NCI-H748 treated with DMSO at 0.1 percent for 48 hours (cell line): ENCODE results near the gene RPS10.
"Not testable (repeated sequence)": the region's sequence is repeated elsewhere in the genome, so short reads cannot be mapped to it uniquely, and the experiment has no call there.

ENCODE experiments used
- DNase-seq: peaks from one replicate; lab custom pipeline; 2025; lab: John Stamatoyannopoulos, UW

Gene RPS10

DNA sequence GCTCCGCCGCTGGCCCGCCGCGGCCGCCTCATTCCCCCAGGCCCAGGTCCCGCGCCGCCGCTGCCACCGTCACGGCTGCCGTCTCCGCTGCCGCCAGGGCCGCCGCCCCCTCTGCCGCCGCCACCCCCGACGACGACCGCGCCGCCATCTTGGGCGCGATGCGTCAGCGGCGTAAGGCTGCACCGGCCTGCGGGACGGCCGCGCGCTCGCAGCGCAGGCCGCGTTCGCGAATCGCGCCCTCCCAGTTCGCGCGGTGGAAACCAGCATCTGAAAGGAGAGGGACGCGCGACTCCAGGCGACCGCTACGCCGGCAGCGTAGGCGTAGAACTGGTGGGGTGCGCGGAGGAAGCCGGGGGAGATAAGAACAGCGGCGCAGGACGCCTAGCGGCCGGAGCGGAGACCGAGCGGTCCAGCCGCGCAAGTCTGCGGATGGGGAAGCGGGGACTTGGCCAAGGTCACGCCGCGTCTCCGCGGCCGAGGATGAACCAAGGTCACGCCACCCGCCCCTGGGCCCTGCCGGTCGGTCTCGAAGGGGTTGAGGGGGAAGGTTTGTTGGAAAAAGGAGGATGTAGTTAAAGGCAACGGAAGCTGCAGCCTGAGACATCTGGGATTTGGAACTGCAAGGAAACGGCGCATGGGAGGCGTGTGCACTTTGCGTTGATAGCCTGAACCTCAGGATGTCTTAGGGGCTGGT is 33.2 kb downstream of the RPS10 start, which contains the start of gene NUDT3:
Gene NUDT3, minus strand, starts transcription at position 173 of the 694 bp plus-strand sequence. CDS start 307 bp downstream, outside the sequence.
- peak; percentile 91 for DNase-seq

DNA sequence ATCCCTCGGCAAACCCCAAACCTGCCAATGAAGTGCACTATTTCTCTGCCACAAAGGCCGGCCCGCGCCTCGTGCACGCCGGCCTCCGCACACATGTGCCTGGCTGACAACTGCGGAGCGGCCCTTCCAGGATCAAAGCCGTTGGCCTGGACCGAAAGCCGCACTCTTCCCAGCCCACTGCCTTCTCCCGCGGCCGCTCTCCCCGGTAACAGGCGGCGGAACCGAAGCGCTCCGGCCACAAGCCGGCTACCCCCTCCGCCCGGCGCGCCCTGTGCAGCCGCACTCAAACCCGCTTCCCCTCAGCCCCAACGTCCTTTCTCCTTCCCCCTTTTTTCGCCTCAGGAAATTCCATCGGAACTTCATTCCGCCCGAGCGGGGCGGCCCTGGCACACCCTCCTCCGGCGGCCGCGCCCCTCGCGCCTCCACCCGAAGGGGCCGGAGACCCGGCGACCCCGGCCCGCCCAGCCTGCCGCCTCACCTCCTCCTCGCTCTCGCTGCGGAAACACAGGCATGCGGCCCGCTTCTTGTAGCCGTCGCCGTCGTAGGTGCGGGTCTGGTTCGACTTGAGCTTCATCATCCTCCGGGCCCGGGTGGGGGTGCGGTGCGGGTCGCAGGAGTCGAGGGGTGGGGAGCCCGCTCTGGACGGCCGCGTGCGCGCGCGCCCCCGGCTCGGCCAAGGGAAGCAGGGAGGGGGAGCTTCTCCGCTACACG is 33.9 kb downstream of the RPS10 start:
- peak; percentile 41 for DNase-seq

DNA sequence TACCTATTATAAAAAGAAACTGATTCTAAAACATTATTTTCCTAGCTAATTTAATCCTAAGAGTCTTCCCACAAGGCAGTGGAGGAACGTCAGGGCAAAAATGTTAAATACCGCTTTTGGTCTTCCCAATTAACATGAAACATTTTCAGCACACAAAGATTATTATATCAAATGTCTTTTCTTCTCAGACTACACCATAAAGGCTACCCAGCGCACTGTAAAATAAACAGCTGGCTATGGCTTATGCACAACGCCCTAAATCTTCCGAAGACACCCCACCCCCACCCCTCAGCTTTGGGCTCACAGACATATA is 34.4 kb downstream of the RPS10 start:
- no peak for DNase-seq

DNA sequence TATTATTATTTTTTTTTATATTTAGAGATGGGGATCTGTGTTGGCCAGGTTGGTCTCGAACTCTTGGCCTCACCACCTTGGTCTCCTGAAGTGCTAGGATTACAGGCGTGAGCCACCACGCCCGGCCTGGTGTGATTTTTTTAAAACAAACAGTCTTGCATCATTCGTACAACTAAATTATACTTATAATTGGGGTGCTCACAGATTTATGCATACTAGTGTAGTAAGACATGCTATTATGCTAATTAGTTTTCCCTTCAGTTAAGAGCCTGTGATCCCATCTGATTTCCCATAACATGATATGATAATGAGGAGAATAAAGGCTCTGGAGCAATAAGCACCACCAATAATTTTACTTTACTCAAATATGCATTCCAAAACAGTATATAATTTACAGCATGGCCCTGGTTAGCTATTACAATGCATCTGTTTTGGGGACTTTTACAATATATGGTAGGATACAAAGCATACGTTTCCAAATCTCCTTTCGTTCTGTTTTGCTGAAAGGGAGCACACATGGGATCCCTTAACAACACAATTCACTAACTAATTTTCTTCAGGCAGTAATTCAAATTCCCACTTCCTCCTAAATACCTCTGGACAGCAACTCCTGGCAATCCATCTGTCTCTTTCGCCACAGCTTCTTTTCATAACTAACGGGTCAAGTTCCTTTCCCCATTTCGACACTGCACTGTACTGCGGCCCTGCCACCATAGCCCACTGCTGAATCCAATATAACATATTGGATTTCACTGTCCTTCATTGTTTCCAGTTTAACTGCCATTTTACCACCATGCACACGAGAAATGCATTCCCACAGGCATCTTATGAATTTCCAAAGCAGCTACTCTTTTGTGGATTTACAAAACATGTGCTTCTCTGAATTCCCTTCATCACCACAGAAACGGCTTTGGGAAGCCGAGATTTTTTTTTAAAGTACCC is 35.1 kb downstream of the RPS10 start:
- DNase-seq: peak; percentile 38

DNA sequence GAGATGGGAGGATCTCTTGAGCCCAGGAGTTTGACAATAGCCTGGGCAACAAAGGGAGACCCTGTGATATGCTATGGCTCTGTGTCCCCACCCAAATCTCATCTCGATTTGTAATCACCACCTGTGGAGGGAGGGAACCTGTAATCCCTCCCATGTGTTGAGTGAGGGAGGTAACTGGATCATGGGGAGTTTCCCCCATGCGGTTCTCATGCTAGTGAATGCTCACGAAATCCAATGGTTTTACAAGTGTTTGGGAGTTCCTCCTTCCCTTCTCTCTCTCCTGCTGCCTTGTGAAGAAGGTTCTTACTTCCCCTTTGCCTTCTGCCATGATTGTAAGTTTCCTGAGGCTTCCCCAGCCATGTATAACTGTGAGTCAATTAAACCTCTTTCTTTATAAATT is 36.8 kb downstream of the RPS10 start:
- DNase-seq: no peak

DNA sequence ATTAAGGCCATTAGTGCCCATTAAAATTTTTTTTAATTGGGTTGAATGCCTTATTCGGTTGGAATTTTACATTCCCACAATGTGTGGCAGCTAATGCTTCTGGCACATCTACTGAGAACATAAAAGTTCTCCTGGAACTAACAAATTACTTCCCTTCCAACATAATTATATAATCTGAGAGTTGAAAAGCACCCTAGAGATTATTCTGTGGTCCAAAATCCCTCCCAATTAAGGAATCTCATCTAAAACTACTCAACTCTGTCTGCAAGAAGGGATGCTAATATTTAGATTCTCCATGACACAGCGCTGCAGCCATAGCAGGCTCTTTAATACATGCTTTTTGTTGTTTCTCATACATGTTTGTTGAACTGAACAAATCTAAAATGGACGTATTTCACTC is 37.4 kb downstream of the RPS10 start:
- DNase-seq: no peak

DNA sequence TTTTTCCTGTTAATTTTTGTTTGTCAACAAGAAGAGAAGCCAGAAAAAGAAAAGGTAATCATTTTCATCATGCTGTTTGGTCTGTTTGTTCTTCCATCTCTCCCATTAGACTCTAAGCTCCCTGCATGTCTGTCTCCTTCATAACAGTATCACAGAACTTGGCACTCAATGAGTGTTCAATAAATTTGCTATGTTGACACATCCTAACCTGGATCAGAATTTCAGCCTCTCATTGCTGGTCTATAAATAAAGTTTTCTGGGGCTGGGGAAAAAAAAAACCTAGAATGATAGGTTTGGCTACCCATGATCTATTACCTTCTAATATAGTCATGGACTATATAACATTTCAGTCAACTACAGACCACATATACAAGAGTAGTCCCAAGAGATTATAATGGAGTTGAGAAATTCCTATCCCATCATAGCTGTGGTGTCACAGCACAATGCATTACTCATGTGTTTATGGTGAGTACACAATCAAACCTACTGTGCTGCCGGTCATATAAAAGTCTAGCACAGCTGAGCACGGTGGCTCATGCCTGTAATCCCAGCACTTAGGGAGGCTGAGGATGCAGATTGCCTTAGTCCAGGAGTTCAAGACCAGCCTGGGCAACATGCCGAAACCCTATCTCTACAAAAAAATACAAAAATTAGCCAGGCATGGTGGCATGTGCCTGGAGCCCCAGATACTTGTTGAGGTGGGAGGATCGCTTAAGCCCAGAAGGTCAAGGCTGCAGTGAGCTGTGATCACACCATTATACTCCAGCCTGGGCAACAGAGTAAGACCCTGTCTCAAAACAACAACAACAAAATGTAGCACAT is 39.3 kb downstream of the RPS10 start:
- no peak for DNase-seq

DNA sequence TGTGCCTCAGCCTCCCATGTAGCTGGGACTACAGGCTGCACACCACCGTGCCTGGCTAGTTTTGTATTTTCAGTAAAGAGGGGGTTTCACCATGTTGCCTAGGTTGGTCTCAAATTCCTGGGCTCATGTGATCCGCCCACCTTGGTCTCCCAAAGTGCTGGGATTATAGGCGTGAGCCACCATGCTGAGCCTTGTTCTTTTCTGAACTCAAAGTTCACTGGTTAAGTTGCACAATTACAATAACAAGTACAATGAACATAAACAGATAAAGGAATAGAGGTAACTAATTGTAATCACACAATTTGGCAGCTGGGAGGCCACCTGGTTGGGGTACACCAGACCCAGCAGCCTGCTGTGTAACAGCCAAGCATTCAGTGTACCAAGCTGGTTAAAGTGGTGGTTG is 40.1 kb downstream of the RPS10 start:
- no peak for DNase-seq

DNA sequence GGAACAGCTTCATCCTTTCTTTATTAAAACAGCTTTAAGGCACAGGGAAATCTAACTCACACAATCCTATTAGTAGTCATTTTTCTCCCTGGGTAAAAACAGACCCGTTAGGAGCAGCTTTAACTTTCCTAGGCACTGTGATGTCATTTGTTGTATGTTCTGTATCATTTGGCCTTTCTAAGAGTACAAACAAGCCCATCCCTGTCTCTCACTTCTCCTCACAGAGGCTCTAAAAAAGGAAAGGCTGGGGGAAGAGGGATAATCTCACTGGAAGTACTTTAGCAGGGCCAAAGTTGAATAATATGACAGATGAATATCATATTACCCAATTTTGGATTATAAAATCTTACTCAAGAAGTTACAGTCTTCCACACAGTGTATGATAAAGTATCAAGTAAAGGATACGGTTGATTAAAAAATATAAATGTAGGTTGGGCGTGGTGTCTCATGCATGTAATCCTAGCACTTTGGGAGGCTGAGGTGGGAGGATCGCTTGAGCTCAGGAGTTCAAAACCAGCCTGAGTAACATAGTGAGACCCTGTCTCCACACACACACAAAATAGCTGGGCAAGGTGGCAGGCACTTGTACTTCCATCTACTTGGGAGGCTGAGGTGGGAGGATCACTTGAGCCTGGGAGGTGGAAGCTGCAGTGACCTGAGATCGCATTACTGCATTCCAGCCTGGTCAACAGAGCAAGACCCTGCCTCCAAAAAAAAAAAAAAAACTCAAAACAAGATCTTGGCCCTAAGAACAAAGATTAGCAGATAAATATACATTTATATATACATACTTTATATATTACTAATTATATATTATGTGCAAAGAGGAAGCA is 41.3 kb downstream of the RPS10 start:
- DNase-seq: no peak

DNA sequence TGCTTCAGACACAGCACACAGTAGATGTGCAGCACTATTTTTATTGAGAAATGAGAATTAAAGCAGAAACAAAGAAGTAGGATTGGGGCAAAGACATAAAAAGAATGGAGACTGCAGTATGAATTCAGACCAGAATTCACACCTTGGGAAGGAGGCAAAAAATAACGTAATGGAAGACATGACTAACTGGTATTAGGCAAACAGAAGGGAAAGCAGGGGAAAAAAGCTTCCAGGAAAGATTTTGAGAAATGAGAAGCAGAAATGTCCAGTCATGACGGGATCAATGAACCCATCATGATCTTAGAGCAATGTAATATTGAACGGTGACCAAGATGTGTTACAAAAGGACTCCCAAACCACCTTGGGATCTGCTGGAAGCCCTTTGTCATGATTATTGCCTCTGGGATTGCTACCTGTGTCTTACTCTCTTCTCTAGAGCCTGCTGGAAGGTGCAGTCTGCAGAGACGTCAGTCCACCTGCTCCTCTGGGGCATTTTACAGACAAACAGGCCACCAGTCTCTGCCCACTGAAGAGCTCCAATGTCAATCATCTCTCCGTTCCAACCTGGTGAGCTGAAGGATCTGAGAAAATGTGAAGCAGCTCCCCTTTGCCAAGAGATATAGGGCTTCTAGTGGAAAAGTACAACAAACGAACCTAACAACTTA is 42.1 kb downstream of the RPS10 start:
- DNase-seq: no peak

DNA sequence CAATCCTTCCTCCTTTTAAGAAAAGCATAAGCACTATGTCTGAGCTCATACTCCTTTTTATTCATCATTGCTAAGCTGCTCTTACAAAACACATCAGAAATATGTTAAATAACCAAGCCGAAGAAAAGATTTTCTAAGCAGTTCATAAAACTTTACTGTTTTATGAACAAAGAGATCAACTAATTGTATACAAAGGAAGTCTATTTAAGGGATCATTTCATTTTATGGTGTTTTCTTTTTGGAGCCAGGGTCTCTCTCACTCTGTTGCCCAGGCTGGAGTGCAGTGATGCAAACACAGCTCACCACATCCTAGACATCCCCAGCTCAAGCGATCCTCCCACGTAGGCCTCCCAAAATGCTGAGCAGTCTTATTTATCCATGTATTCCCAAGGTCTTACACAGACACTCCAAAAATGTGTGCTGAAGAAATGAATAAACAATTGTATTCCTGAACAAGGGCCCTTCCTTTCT is 42.7 kb downstream of the RPS10 start:
- no peak for DNase-seq

DNA sequence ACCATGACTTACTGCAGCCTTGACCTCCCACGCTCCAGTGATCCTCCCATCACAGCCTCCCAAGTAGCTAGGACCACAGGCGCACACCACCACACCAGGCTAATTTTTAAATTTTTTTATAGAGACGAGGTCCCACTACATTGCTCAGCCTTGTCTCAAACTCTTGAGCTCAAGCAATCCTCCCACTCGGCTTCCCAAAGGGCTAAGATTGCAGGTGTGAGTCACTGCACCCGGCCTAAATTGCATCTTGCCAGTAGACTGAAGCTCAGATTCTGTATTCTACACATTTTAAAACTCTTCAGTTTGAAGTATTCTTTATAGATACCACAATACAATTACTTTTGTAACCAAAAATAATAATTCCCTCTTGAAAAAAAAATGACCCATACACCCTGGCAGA is 44.8 kb downstream of the RPS10 start:
- DNase-seq: no peak

DNA sequence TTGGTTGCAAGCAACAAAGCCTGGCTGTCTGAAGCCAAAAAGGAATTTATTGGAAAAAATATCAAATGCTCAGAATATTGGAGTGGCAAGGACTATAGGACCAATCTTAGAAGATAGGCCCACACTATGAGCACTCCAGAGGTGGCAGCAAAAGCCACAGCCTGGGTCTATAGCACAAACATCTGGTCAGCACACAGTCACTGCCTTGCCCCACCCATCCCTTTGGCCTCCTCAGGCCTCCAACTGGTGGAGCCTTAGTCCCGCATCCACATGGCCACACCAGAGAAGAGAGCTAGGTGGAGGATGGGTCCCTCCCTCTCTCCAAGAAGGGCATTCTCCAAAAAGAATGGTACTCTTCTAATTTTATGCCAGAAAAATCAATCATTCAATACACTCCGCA is 47.4 kb downstream of the RPS10 start:
- DNase-seq: no peak

DNA sequence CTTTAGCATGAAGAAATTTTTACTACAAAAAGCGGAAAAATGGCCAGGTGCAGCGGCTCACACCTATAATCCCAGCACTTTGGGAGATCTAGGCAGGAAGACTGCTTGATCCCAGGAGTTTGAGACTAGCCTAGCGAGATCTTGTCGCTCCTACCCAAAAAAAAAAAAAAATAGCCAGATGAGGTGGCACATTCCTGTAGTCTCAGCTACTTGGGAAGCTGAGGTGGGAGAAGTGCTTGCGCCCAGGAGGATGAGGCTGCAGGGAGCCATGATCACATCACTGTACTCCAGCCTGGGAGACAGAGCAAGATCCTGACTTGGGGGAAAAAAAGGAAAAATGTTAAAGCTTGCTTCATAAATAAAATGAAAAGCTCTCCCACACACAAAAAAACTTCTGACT is 47.9 kb downstream of the RPS10 start:
- DNase-seq: no peak

DNA sequence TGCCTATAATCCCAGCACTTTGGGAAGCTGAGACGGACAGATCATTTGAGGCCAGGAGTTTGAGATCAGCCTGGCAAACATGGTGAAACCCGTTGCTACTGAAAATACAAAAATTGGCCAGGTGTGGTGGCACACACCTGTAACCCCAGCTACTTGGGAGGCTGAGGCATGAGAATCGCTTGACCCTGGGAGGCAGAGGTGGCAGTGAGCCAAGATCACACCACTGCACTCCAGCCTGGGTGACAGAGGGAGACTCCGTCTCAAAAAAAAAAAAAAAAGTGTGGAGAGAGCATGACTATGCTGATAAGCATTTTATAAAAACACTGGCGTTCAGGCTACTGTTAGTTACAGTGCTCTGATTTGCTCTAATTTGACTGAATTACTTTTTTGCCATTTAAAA is 48.3 kb downstream of the RPS10 start:
- not testable (repeated sequence) for DNase-seq

DNA sequence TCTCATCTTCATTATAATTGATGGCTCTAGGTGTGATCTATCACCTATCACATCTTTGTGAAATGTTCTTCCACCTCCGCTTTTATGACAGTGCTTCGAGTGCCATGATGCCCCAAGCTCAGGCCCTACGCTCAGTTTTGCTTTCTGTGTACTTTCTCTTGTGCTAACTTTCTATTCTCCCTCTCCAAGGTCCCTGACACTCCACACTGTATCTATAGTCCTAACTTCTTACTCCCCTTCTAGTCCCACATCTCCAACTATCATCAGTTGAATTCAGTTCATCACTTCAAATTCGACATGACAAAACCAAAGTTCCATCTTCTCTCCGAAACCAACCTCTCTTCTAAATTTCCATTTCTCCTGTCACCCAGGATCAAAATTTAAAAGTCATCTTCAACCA is 50.0 kb downstream of the RPS10 start:
- no peak for DNase-seq

DNA sequence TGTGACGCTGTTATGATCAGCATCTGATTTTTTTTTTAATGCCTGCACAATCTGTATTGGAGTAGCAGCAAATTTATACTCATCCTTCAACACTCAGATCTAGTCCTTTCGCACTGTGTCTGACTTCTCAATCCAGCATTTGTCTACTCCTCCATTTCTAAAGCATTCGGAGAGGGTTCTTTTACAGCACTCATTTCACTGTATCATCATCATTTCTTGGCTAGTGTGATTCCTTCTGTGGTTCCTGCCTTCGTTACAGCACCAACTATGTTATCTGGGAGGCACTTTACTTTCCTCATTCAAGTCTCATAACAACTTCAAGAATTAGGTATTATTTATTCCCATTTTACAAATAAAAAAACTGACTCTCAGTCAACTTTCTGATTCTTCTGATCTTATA is 51.4 kb downstream of the RPS10 start:
- DNase-seq: no peak

DNA sequence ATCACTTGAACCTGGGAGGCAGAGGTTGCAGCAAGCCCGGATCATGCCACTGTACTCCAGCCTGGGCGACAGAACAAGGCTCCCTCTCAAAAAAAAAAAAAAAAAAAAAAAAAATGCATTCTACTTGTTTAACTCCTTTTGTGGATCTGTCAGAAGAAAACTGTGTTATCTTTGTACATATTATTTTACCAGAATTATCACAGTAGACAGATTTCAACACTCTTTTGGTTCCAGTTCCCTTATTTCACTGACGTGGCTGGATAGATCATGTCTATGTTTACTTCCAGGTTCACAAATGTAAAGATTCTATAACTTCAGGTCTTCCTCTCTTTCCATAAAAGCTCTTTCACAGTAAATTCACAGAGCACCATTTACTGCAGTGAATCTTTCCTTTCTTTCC is 51.8 kb downstream of the RPS10 start:
- DNase-seq: no peak

DNA sequence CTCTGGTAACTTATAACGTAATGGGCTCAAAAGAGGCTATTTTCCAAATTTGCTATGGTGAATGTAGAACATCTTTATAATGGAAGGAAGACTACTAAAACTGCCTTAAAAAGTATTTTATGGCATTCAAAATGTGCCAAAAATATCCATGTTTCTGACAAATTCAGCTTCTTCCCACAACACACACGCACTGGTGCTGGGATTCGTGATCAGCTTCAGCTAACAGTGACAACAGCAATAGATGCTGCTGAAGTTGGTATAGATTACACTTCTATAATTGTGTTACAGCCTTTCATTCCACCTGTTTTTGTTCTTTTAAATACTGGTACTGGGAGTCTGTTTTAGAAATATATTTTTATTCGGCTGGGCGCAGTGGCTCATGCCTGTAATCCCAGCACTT is 52.4 kb downstream of the RPS10 start:
- no peak for DNase-seq

DNA sequence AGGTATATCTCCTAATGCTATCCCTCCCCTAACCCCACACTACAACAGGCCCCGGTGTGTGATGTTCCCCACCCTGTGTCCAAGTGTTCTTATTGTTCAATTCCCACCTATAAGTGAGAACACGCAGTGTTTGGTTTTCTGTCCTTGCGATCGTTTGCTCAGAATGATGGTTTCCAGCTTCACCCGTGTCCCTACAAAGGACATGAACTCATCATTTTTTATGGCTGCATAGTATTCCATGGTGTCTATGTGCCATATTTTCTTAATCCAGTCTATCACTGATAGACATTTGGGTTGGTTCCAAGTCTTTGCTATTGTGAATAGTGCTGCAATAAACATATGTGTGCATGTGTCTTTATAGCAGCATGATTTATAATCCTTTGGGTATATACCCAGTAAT is 54.0 kb downstream of the RPS10 start:
- DNase-seq: not testable (repeated sequence)
